ENCODE data around the gene SLC12A5.

SLC12A5 gene

DNA sequence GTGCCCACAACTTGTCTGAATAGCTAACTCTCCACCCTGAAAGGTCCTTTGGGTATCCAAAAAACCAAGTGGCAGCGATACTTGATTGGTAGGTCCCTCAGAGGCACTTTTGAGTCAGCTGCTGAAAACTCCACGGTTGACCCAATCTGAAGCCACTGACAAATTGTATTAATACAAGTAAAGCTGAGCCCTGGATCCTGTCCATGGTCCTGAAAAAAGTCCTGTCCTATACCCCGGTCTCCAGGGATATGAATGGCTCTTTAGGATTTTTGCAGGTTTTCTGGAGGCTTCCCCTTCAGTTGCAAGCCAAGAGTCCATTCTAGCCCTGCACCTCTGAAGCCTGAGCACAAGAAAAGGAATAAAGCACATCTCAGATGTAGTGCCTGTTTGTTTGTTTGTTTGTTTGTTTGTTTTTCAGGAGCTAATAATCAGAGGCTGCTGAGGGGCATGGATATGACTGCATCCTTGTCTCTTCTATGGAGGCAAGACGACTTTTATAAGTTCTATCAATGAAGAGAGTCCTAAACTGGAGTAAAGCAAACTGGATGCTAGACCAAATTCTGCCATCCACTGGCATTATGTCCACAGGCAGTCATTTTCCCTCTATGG is 1.7 kb upstream of the SLC12A5 start:
- DNase-seq: no peak

DNA sequence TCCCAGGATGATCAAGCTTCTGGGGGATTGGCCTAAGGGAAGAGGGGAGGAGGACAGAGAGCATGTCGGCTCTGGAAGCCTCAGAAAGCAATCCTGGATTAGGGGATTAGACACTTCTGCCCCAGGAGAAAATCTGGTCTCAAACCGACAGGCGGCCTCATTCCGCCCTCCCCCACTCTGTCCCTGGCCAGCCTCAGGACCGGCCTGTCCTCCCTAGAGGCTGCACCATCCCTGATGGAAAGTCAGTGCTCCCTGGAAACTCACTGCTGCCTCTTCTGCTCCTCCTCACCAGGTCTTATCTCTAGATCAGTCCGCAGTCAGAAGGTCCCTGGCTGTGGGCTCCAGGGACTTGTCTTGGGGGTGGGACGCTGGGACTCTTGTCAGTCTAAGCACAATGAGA is 905 bp upstream of the SLC12A5 start:
- no peak for DNase-seq

DNA sequence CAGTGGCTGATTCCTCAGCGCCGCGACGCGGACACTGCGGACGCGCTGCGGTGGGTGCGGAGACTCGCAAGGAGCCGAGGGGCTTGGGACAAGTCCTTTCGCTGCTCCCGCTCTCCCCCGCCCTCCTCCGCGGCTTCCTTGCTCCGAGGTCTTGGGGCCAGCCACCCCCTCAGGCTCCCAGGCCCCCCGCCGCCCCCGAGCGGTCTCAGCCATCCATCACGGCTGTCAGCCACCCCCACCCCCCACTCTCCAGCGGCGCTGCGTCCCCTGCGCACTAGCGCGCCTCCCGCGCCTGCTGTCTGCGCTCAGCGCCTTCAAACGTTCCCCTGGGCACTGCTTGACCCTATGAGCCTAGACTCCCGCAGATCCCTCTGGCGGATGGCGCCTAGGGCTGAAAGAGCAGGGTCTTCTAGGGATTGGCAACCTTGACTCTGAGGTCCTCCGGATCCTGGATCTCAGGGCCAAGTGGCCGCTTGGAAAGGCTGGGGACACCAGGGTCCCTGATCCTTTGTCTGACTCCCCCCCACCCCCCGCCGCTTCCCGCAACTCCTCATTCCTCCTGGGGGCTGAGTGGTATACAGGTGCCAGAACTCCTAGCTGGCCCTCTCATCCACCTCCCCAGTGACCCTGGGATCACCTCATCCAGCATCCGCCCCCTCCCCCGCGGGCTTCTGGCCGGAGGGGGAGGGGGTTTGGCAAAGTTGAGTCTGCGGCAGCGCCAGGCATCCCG is 1.4 kb downstream of the SLC12A5 start:
- DNase-seq: no peak

DNA sequence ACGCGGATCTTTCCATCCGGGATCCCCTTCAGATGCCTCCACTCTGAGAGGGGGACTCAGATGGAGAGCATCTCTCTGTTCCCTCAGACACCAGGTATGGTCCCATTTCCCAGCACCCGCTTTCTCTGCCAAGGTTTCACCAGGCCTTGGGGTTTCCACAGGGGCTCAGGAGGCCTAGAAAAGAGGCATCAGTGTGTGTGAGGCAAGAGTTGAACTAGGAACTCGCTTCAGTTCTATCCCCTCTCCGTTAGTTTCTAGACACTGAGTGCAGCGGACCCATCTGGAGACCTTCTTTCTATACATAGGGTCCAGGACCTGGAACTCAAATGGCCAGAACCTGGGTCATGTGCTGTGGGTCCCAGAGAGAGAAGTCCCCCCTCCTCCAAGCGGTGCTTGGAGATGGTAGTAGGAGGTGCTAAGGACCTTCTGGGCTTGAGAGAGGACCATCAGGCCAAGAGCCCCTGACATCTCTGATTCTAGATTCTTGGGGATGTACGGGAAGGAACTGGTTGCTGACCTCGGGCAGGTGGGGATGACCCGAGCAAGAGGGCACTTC is 2.1 kb downstream of the SLC12A5 start:
- DNase-seq: no peak

DNA sequence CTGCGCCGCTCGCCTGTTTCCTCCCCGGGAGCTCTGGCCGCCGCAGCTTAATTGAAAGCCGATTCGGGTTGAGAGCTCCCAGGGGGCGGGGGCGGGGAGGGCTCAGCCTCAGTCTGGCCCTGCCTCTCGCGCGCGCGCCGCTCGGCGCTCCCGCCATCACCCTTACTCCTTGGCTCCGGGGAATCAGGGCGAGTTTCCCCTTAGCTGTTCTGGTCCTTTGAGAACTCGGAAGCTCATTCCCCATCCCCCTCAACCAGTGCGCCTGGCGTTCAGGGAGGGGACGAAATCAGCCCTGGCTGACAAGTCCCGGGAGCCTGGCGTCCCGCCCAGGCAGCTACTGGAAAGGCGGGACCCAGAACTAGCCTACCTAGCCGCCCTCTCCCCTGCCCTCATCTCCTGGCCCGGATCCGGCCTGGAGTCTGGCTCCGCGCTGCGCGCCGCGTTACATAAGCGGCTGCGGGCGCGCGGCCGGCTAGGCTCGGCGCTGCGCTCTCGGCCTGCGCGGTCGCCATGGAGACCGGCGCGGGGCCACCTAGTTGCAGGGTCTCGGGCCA is 2.8 kb downstream of the SLC12A5 start:
- no peak for DNase-seq

DNA sequence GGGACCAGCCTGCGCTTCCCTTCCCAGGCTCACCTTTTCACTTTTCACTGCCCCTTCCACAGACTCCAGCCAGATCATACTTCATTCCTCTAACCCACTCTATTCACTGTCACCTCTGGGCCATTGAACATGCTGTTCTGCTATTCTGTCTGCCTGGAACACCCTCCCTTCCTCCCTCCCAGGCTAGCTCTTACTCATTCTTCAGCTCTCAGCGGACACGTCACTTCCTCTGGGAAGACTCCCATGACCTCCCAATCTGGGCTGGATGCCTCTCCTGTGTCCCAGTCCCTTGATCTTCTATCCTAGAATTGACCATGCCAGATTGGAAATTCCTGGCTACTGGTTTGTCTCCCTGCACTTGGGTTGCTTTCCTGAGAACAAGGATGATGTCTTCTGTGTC is 5.0 kb downstream of the SLC12A5 start:
- DNase-seq: no peak

DNA sequence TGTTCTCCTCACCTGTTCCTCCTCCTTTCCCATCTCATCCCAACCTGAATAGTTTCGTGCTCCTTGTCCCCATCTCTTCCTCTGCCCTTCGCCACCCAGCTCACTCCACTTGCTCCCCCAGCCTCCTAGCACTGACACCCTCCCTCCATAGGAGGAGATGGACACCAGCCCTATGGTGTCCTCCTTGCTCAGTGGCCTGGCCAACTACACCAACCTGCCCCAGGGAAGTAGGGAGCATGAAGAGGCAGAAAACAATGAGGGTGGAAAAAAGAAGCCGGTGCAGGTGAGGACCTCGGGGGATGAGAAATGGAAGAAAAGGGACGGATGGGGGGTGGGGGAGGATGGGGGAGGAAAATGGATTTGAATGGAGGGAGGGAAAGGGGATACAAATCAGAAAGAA is 6.2 kb downstream of the SLC12A5 start:
- no peak for DNase-seq

DNA sequence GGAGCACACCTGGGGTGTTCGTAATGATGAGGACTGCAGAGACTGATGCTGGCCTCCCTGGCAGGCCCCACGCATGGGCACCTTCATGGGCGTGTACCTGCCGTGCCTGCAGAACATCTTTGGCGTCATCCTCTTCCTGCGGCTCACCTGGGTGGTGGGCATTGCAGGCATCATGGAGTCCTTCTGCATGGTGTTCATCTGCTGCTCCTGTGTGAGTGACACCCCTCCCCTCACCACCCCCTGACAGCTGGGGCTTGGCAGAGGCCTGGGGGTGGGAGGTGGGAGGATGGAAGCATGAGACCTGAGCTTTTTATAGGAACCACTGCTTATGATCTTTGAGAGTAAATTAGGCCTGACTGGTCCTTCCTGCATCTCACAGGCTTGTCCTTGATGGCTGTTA is 6.7 kb downstream of the SLC12A5 start:
- DNase-seq: no peak

DNA sequence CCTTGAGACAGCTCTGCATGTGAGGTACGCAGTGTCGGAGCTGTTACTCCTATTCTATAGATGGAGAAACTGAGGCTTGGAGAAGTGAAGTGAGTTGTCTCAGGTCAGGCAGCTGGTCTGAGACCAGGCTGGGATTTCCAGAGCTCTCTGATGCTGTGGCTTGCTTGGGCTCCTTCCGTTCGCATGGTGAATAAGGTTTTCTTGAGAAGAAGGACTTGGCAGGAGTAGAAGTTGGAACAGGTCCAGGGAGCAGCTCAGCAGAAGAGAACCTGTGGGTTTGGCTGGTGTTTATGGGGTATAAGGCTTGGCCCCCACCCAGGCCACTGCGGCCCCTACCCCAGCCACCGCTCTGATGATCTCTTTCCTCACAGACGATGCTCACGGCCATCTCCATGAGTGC is 7.4 kb downstream of the SLC12A5 start:
- no peak for DNase-seq

DNA sequence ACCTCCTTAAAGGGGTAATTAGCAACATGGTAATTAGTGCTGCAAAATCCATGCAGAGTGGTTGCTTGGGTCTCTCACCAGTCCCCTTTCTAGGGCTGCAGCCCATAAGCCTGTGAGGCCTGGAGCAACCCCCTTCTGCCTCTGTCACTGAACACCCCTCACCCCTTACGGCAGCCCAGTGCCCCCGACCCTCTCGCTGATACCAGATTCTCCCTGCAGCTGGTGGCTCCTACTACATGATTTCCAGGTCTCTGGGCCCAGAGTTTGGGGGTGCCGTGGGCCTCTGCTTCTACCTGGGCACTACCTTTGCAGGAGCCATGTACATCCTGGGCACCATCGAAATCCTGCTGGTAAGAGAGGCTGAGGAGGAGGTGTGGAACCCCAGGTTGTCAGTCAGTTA is 8.0 kb downstream of the SLC12A5 start:
- DNase-seq: no peak

DNA sequence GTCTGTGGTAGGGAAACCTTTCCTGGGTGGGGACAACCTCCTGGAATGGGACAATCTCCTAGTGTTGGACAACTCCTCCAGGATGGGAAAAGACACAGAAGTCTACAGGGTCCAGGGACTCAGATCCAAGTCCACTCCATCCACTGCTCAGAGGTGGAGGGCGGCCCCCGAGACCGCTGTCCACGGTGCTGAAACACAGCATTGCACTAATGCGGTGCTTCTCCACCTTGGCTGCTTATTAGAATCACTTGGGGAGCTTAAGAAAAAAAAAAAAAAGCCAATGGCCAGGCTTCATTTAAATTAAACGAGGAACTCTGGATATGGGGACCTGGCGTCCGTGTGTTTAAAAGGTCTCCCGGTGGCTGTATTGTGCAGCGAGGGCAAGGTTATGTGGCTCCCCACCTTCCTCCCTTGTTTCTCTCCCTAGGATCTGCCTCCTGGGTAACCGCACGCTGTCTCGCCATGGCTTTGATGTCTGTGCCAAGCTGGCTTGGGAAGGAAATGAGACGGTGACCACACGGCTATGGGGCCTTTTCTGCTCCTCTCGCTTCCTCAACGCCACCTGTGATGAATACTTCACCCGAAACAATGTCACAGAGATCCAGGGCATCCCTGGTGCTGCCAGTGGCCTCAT is 12.0 kb downstream of the SLC12A5 start:
- peak; percentile 28 for DNase-seq

DNA sequence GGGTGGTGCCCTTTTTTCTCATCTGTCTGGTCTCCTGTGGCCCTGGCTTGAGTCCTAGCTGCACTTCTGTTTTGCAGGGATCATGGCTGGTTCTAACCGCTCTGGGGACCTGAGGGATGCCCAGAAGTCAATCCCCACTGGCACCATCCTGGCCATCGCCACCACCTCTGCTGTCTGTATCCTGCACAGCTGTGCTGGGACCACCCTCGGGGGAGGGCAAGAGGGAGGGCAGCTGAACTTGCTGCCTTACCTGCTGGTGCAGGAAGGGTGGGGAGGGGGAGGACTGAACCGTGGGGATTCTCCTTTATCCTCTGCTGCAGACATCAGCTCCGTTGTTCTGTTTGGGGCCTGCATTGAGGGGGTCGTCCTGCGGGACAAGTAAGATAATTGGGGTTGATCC is 14.5 kb downstream of the SLC12A5 start:
- no peak for DNase-seq

DNA sequence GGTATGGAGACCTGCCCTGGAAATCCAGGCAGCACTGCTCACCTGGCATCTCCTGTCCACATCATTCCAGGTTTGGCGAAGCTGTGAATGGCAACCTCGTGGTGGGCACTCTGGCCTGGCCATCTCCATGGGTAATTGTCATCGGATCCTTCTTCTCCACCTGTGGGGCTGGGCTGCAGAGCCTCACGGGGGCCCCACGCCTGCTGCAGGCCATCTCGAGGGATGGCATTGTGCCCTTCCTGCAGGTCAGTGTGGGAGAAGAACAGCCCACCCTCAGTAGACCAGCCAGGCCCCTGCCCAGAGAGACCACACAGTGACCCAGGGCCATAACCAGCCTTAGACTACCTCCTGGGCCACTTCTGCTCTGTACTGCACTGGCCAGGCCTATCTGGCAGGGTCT is 15.9 kb downstream of the SLC12A5 start:
- DNase-seq: no peak

DNA sequence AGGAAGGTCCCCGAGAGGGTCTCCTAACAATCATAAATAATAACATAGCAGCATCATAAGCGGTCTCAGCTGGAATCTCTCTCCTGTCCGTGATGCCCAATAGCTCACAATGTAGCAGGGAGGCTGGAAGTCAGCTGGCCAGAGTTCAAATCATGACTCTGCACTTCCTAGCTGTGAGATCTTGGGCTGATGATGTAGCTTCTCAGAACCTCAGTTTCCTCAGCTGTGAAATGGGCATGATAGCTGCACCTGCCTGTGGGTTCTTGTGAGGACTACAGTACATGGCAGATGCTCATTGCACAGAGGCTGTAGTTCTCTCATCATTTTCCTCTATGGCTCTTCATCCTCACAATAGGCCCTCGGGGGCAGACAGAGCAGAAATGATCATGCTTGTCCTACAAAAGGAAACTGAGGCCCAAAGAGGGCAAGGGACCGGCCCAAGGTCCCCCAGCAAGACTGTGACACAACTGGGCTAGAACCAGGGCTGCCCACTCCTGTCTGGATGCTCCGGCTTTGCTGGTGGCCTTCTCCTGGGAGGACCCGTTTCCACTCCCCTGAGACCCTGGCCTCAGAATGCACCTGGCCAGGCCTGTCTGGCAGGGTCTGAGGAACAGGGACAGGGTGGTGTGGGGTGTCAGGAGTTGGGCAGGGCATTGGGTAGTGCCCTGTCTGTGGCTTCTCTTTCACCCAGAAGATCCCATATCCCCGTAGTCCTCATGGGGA is 17.7 kb downstream of the SLC12A5 start:
- no peak for DNase-seq

DNA sequence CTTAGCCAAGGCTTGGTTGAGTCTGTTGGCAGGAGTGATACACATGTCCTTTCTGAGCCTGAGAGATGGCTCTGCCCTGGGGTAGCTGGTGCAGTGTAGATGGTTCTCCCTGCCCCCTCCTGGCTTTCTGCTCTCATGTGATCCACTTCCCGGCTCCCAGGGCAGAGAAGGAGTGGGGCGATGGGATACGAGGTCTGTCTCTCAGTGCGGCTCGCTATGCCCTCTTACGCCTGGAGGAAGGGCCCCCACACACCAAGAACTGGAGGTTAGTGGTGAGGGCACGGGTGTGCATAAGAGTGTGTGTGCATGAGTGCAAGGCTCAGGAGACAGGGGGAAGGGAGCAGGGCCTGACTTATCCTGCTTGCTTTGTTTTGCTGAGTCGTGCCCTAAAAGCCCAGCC is 18.8 kb downstream of the SLC12A5 start:
- DNase-seq: no peak

DNA sequence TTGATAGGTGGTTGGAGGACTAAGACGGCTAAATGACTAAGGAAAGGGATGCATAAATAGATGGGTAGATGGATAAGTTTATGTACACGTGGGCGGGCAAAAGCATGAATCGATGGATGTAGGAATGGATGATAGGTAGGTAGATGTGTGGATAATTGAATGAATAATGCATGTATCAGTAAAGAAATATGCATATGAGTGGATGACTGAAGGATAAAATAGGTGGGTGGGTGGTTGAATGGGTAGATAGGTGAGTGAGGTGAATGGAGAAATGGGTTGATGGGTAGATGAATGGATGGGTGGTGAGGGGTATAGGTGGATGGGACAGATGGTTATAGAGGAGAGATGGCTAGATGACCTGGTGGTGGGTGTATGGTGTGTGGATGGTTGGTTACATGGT is 20.2 kb downstream of the SLC12A5 start:
- no peak for DNase-seq

DNA sequence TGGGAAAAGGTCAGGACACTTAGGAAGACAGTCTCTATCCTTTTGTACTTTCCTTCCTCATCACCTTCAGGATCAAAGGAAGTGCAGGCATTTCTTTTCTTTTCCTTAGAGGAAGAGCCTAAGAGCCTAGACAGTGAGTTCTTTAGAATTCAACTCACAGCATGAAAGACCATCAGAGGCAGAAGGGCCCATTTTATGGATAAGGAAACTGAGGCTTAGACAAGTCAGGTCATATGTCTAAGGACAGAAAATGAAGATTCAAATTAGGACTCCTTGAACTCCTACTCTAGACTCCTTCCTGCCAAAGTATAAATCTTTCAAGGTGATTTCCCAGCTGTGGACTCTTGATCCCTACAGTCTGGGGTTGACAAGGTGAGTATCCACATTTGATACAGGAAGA is 20.8 kb downstream of the SLC12A5 start:
- DNase-seq: no peak

DNA sequence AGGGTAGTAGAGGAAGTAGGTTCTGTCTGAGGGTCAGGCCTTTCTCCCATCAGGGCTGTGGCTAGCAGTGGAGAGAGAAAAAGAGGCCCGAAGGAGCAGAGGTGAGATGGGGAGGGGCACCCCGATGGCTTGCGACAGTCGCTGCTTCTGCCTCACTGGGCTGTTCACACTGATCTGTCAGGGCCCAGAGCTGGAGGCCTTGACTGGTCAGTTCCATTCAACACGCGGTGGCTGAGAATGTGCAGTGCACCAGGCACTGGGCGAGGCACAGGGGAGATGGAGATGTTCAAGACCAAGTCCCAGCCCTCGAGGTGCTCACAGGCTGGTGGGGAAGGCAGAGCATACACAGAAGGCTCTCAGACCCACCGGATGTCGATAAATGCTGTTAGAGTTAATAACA is 21.4 kb downstream of the SLC12A5 start:
- DNase-seq: no peak

DNA sequence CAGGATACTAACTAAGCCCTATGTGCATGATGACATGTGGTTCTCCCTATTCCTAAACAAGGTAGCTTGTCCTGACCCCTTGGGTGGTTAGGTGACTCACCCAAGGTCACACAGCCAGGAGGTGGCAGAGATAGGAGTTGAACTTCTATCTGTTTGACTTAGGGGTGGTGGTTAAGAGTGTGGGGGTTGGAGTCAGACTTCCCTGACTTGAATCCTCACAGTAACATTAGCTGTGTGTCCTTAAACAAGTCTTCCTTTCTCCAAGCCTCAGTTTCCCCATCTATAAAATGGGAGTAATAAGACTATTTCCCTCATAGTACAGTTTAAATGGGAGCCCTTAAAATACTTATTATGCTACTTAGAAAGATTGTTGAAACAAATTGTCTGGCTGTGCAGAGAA is 21.9 kb downstream of the SLC12A5 start:
- DNase-seq: no peak

DNA sequence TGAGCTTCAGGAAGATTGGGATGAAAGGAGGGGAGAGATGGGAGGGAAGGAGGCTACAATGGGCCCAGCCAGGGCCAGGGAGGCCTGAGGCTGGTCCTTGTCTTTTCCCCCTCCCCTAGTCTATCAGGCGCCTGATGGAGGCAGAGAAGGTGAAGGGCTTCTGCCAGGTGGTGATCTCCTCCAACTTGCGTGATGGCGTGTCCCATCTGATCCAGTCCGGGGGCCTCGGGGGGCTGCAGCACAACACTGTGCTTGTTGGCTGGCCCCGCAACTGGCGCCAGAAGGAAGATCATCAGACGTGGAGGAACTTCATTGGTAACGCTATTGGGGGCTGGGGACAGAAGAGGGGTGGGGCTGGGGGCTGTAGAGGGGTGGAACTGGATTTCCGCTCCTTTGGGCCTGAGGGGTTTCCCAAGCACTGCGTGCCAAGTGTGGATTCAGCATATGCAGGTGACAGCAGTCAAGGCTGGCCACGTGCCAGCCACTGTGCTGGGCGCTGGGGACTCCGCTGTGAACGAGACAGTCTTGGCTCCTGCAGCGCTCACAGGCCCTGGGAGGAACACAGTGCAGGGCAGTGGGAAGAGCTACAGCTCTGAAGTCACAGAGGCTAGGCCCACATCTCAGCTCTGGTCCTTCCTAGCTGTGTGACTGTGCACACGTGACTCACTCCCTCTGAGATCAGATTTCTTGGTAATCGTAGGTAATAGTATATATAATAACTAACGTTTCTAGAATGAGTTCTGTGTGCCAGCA is 22.7 kb downstream of the SLC12A5 start:
- DNase-seq: no peak

DNA sequence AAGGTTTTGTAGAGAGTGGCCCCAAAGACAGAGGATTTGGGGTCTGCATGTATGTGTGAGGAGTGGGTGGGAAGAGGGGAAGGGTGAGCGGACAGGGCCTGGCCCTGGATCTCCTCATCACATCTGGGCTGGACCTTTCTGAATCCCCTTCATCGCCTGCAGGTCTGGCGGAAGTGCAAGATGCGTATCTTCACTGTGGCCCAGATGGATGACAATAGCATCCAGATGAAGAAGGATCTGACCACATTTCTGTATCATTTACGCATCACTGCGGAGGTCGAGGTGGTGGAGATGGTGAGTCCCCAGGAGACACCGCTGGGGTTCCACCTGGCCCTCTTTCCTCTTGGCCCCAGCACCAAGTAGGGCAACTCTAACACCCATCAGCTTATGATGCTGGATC is 24.4 kb downstream of the SLC12A5 start:
- no peak for DNase-seq

DNA sequence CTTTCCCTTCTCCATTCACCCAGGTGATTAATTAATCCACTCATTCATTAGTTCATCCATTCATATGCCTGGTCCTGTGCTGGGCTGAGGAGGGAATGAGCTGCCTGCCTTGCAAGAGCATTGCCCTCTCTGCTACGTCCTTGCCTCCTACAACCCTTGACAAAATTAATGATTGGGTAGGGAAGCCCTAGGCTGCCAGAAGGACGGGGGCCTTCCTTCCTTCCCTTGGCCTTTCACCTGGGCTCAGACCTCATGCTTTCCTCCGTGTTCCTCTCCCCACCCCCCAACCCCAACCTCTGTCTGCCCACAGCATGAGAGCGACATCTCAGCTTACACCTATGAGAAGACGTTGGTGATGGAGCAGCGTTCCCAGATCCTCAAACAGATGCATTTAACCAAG is 25.6 kb downstream of the SLC12A5 start:
- no peak for DNase-seq
